AG09309 (cell line): ENCODE data around the gene RBM25.
A peak's percentile ranks its signal among the peaks of the same experiment; 100 is the strongest.
"Not testable (repeated sequence)": the region's sequence is repeated elsewhere in the genome, so short reads cannot be mapped to it uniquely, and the experiment has no call there.

ENCODE experiments used
- DNase-seq: peaks from one replicate; pipeline ENCODE4 v3.0.0-alpha.2; 2010; ENCODE audit warnings: low read depth
- H3K4me3 ChIP-seq: 2 replicates; pipeline ENCODE4 v1.5.1; 2011; ENCODE audit warnings: mild to moderate bottlenecking, low read depth, low read length, moderate library complexity; ENCODE audit not compliant: control insufficient read depth
- CTCF ChIP-seq: IDR thresholded peaks from 2 replicates; pipeline ENCODE4 v1.5.1; 2011; ENCODE audit warnings: mild to moderate bottlenecking, low read depth, low read length, inconsistent platforms; ENCODE audit not compliant: insufficient read depth, control insufficient read depth; ENCODE audit errors: missing control alignments

Gene RBM25

GRCh38 chr14:73058224-73058921 lies at the start of gene RBM25:
RBM25 (plus strand) TSS chr14:73058534; CDS start chr14:73071642, 13,108 bp downstream.
- H3K4me3 ChIP-seq: peak within 1 kb of the TSS; percentile 69
- peak; percentile 97 for DNase-seq
- TF ChIP-seq CTCF: no peak

- DNase-seq, H3K4me3 ChIP-seq: not testable (repeated sequence)
Observed at GRCh38 chr14:73011189-73011588, 47.1 kb upstream of the RBM25 start.

GRCh38 chr14:73014105-73014504 lies 44.2 kb upstream of the RBM25 start:
- no peak for TF ChIP-seq CTCF
- DNase-seq: no peak
- H3K4me3 ChIP-seq: no peak overlapping the region

GRCh38 chr14:73015552-73015951 lies 42.8 kb upstream of the RBM25 start:
- DNase-seq, H3K4me3 ChIP-seq: not testable (repeated sequence)

- not testable (repeated sequence) for H3K4me3 ChIP-seq, DNase-seq
Observed at GRCh38 chr14:73016011-73016410, 42.3 kb upstream of the RBM25 start.

- H3K4me3 ChIP-seq: no peak overlapping the region
- no peak for TF ChIP-seq CTCF
- no peak for DNase-seq
Observed at GRCh38 chr14:73022051-73022450, 36.3 kb upstream of the RBM25 start.

- H3K4me3 ChIP-seq: peak overlapping the region; percentile 94
- no peak for TF ChIP-seq CTCF
- no peak for DNase-seq
Observed at GRCh38 chr14:73025544-73025943, 32.8 kb upstream of the RBM25 start.

GRCh38 chr14:73026243-73026844 lies 32.0 kb upstream of the RBM25 start:
- DNase-seq: no peak
- TF ChIP-seq CTCF: no peak
- H3K4me3 ChIP-seq: peak overlapping the region; percentile 94
